Adrenal gland (tissue), 12 donors: Measurements from ENCODE around the gene LRRC74A. TPM values are rescaled to one million over a fixed set of nuclear protein-coding genes. Genes with fewer than 3 reads are reported as not detected.
A peak's percentile ranks its signal among the peaks of the same experiment; 100 is the strongest.

ENCODE experiments used
- DNase-seq, 7 donors: peaks; one replicate each; pipeline ENCODE4 v3.0.0-alpha.2; 2019 to 2020
- H3K27ac ChIP-seq, 5 donors: fragments of 200-600 bp; sonication (generic) in 4 of 5; 1 replicate in 3 of 5; 2 replicates in 2 of 5; pipeline versions ENCODE4 v1.5.1 to v1.8.0; 2016 to 2020; ENCODE audit warnings: mild to moderate bottlenecking in 1 of 5
- H3K27me3 ChIP-seq: fragments of 200-600 bp; 2 replicates; pipeline ENCODE4 v1.8.0; 2021
- H3K36me3 ChIP-seq, 2 donors: fragments of 200-600 bp; replicated peaks in 1 of 2; 1 replicate in 1 of 2; 2 replicates in 1 of 2; pipeline versions ENCODE4 v1.5.1 to v1.8.0; 2018 to 2022
- H3K4me1 ChIP-seq, 2 donors: fragments of 200-600 bp; replicated peaks in 1 of 2; 1 replicate in 1 of 2; 2 replicates in 1 of 2; pipeline versions ENCODE4 v1.5.1 to v1.8.0; 2018 to 2021
- H3K4me3 ChIP-seq, 4 donors: fragments of 200-600 bp; sonication (generic) in 3 of 4; one replicate each; pipeline ENCODE4 v1.5.1; 2016 to 2018
- H3K9me3 ChIP-seq, 3 donors: fragments of 200-600 bp; sonication (generic) in 1 of 3; replicated peaks in 1 of 3; 1 replicate in 2 of 3; 2 replicates in 1 of 3; pipeline versions ENCODE4 v1.5.1 to v1.8.0; 2016 to 2021
- CTCF ChIP-seq, 6 experiments: fragments of 450-650 bp in 4 of 6; fragments of 200-600 bp in 2 of 6; sonication (generic) in 1 of 6; IDR thresholded peaks; 1 replicate in 5 of 6; 2 replicates in 1 of 6; pipeline versions ENCODE4 v1.5.1 to v1.8.0; 2016 to 2021; ENCODE audit warnings: antibody characterized with exemption in 6 of 6, mild to moderate bottlenecking in 2 of 6, moderate library complexity in 1 of 6
- POLR2A ChIP-seq, 2 donors: fragments of 450-650 bp; IDR thresholded peaks; one replicate each; pipeline ENCODE4 v1.6.1; 2017; ENCODE audit warnings: antibody characterized with exemption in 2 of 2, mild to moderate bottlenecking in 2 of 2, moderate library complexity in 1 of 2
- WGBS, 4 donors: extraction: QIAGEN DNeasy Blood & Tissue Kit in 2 of 4; methylation state at CpG; one replicate each; pipeline versions ENCODE4 v1.1.5 to v1.1.7; 2013 to 2017; 5-methylcytosine and 5-hydroxymethylcytosine counted together
- intact Hi-C, 2 donors: fragments of 100-400 bp; cut with DNase I; formaldehyde crosslinking; loops; one replicate each; pipeline versions ENCODE4 v1.14.1 to v1.15.0; 2022 to 2023
- polyA plus RNA-seq, 3 donors: library from polyadenylated mRNA; stranded (reverse); fragments of 200-250 nt in 2 of 3; fragments of 350-450 nt in 1 of 3; fragmentation: Illumina TruSeq in 1 of 3; extraction: RNeasy Lipid Tissue Mini Kit (QIAGEN cat#74804) in 1 of 3; gene quantifications; one replicate each; pipeline ENCODE4 v1.2.3, GENCODE V29; 2013 to 2014
- total RNA-seq, 9 donors: library from RNA; depleted of rRNA in 4 of 9; stranded (reverse); fragments of >200 nt in 4 of 9; fragments of 120-200 nt in 1 of 9; fragmentation: NEBNext Ultra II Directional in 1 of 9; extraction: Animal tissue kit (Norgen Biotek cat#: 25700) in 1 of 9; gene quantifications; one replicate each; pipeline versions ENCODE4 v1.1.0 to v1.2.4, GENCODE V29; 2013 to 2023
- donor health status: healthy with polysubstance abuse.
- donor health status: Bipolar disorder and iron deficiency.
- donor health status: DM: yes; HTN: yes; CAD: no.
- donor health status: DM: no; HTN: no; CAD: no.
- donor health status: DM: no; HTN: no; CAD: no.
- donor health status: DM: yes; HTN: yes; CAD: no.

Gene LRRC74A
- total and polyA plus RNA-seq, 12 donors, result not detected

DNA sequence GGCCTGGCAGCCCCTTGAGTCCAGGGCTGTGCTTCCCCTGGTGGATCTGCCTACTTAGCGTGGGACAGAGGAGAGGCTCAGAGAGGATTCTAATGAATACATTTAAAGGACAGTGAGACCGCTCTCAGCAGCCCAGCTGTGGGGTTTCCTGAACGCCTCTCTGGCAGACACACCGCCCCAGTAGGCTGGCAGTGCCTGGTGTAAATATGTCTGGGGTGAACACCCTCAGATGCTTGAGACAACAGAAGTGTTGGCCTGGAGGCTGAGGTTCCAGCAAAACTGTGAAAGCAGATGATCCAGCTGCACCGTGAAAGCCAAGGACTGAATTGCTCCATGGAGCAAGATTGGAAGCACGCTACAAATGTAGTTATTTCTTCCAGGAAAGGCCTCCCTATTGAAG, 55.1 kb downstream of the LRRC74A start:
- intact Hi-C loops, result no loop called here
- Histone ChIP-seq H3K27ac (no peak overlapping the region), H3K4me1 (no peaks in the 10 kb centered on the region), H3K4me3 (no peak overlapping the region), H3K36me3 (no peaks in the 10 kb centered on the region), H3K9me3 (no peaks in the 10 kb centered on the region), H3K27me3 (no peaks in the 10 kb centered on the region)
- TF ChIP-seq POLR2A (IDR thresholded peaks at IDR 0.05) (no peak), CTCF (IDR thresholded peaks at IDR 0.05) (no peak)
- 88 to 89% (median 89%) methylated on average over 4 to 6 of the region's 6 CpGs for WGBS, 4 donors
- DNase-seq, result no peak

DNA sequence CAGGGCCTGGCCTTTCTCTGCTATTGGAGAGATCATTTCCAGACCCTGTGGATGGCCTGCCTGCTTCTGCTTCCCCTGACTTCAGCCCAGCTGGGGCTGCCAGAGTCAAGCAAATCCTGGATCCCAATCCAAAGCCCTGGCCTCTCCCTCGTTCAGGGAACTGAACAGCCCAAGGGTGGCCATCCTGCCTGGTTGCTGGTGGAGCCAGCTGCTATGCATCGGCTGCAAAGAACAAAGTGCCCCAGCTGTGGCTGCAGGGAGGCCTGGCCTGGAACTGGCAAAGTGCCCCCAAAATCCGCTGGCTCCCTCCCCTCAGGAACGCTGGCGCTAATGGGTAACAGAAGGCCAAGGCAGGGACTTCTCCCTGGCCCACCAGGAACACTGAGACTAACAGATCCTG, 56.4 kb downstream of the LRRC74A start:
- H3K27me3 ChIP-seq, result no peaks in the 10 kb centered on the region
- no peaks in the 10 kb centered on the region for H3K9me3 ChIP-seq
- H3K4me3 ChIP-seq, result no peak overlapping the region
- WGBS, 4 donors, result 81% methylated on average over 5 of the region's 5 CpGs; no CpG with 5 or more reads in 2 of the 4 donors
- intact Hi-C loops, result no loop called here
- TF ChIP-seq POLR2A (IDR thresholded peaks at IDR 0.05), result no peak
- TF ChIP-seq CTCF (IDR thresholded peaks at IDR 0.05), result no peak
- DNase-seq, result no peak
- no peak overlapping the region for H3K27ac ChIP-seq
- no peaks in the 10 kb centered on the region for H3K36me3 ChIP-seq
- no peaks in the 10 kb centered on the region for H3K4me1 ChIP-seq

- Histone ChIP-seq H3K4me1 (no peaks in the 10 kb centered on the region), H3K27me3 (no peaks in the 10 kb centered on the region), H3K4me3 (no peak overlapping the region), H3K9me3 (no peaks in the 10 kb centered on the region), H3K36me3 (no peaks in the 10 kb centered on the region), H3K27ac (no peak overlapping the region)
- intact Hi-C loops, result no loop called here
- 72 to 80% (median 76%) methylated on average over 5 to 6 of the region's 6 CpGs for WGBS, 4 donors
- TF ChIP-seq POLR2A (IDR thresholded peaks at IDR 0.05) (no peak), CTCF (IDR thresholded peaks at IDR 0.05) (no peak)
- no peak for DNase-seq
These were observed 57.2 kb downstream of the LRRC74A start for GRCh38 chr14:76883447-76883846.

GRCh38 chr14:76884394-76884793, 58.2 kb downstream of the LRRC74A start:
- H3K36me3 ChIP-seq, result no peaks in the 10 kb centered on the region
- no peak overlapping the region for H3K4me3 ChIP-seq
- intact Hi-C loops, result no loop called here
- no peaks in the 10 kb centered on the region for H3K4me1 ChIP-seq
- H3K27ac ChIP-seq, result peak overlapping the region in 1 of 5 donors; percentile 68
- H3K9me3 ChIP-seq, result no peaks in the 10 kb centered on the region
- DNase-seq, result no peak
- WGBS, 4 donors, result 86 to 94% (median 92%) methylated on average over 3 to 6 of the region's 6 CpGs
- H3K27me3 ChIP-seq, result no peaks in the 10 kb centered on the region
- TF ChIP-seq POLR2A (IDR thresholded peaks at IDR 0.05) (no peak), CTCF (IDR thresholded peaks at IDR 0.05) (no peak)
